GM12873 (cell line): ENCODE measurements around the gene ZNF414.

ENCODE experiments used
- CTCF ChIP-seq: IDR thresholded peaks from 2 replicates; pipeline ENCODE4 v1.5.1; 2012; ENCODE audit warnings: low read depth, mild to moderate bottlenecking, moderate library complexity, low read length, control low read depth; ENCODE audit not compliant: insufficient read depth; ENCODE audit errors: missing control alignments

ZNF414 gene

GRCh38 chr19:8488365-8488764, 25.6 kb downstream of the ZNF414 start:
- TF ChIP-seq CTCF: no peak

GRCh38 chr19:8487137-8487851, 26.7 kb downstream of the ZNF414 start:
- peak; percentile 17 for TF ChIP-seq CTCF

GRCh38 chr19:8486661-8487136, 27.3 kb downstream of the ZNF414 start:
- no peak for TF ChIP-seq CTCF

GRCh38 chr19:8485561-8486371, 28.2 kb downstream of the ZNF414 start:
- no peak for TF ChIP-seq CTCF

GRCh38 chr19:8484331-8484894, 29.6 kb downstream of the ZNF414 start:
- no peak for TF ChIP-seq CTCF

GRCh38 chr19:8483165-8483564, 30.8 kb downstream of the ZNF414 start:
- TF ChIP-seq CTCF: no peak

GRCh38 chr19:8482696-8483095, 31.3 kb downstream of the ZNF414 start:
- TF ChIP-seq CTCF: no peak
